PFSK-1 (cell line): ENCODE measurements around the gene FAAP20.

Source experiments
- FOXP2 ChIP-seq: optimal IDR thresholded peaks from 2 replicates; pipeline ENCODE3; 2011; ENCODE audit warnings: borderline replicate concordance, control low read depth, inconsistent platforms; ENCODE audit not compliant: insufficient read depth; ENCODE audit errors: extremely low read length, extremely low read depth
- POLR2AphosphoS5 ChIP-seq: IDR thresholded peaks from 2 replicates; pipeline ENCODE4 v1.6.1; 2012; ENCODE audit warnings: low read depth, mild to moderate bottlenecking, control low read depth, low read length, moderate library complexity
- REST ChIP-seq, 2 experiments: IDR thresholded peaks; 2 replicates each; pipeline versions ENCODE4 v1.6.1 to v1.8.0; 2011 to 2012; ENCODE audit warnings: low read depth in 2 of 2, low read length in 2 of 2, control low read depth in 1 of 2, inconsistent platforms in 1 of 2, mild to moderate bottlenecking in 1 of 2, moderate library complexity in 1 of 2; ENCODE audit not compliant: insufficient read depth in 1 of 2
- SIN3A ChIP-seq: IDR thresholded peaks from 2 replicates; pipeline ENCODE4 v1.6.1; 2012; ENCODE audit warnings: mild to moderate bottlenecking, low read length, moderate library complexity, borderline replicate concordance; ENCODE audit not compliant: insufficient read depth
- TAF1 ChIP-seq: IDR thresholded peaks from 2 replicates; pipeline ENCODE4 v1.6.1; 2012; ENCODE audit warnings: low read length, control low read depth, borderline replicate concordance; ENCODE audit not compliant: insufficient read depth

Gene FAAP20

DNA sequence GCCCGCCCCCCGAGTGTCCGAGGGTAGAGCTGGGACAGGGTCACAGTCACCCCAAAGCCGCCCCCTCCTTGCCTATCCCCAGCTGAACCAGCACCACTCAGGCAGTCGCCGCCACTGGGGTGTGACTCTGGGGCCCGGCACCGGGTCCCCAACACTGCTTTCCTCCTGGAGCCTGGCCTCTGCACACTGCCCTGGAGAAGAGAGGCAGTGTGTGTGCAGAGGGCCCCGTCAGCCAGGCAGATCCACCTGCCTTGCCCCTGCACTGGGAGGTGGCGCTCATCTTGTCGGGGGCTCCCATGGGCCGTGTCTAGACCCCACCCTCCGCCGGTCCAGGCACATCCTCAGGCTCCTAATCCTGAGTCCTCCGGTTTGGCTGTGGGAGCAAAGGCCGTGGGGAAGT lies 15.7 kb downstream of the FAAP20 start:
- TF ChIP-seq SIN3A (no peak), POLR2AphosphoS5 (no peak), FOXP2 (no peak), REST (IDR thresholded peaks at IDR 0.05; ENCODE audit: insufficient read depth in 1 of 2, low read depth in 2 of 2, low read length in 2 of 2) (no peak), TAF1 (no peak)

DNA sequence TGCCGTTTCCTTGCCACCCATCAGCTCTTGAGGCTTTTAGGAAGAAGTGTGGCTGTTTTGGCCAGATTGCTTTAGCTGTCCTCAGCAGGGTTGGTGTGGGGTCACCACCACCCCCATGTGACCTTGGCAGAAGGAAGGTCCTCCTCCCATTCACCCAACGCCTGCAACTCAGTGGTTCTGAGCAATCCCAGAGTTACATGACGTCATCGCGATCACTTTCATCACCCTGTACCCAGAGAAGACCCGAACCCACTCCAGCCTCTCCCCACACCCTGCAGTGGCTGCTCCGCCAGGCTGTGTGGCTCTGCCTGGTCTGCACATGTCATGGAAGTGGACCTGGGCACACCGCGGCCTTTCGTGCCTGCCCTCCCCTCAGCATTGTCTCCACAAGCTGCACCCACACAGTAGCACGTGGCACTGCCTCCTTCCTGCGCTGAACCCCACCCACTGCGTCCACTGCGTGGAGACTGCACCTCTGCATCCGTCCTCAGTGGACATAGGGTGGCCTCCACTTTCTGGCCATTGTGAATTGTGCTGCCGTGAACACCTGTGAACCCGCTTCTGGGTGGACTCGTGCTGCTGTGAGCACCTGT lies 16.5 kb downstream of the FAAP20 start:
- TF ChIP-seq POLR2AphosphoS5 (no peak), REST (IDR thresholded peaks at IDR 0.05; ENCODE audit: insufficient read depth in 1 of 2, low read depth in 2 of 2, low read length in 2 of 2) (no peak), SIN3A (no peak), FOXP2 (no peak)

- no peak for TF ChIP-seq SIN3A
Observed at GRCh38 chr1:2177541-2177940, 17.0 kb downstream of the FAAP20 start.

GRCh38 chr1:2176615-2177014 lies 18.0 kb downstream of the FAAP20 start:
- no peak for TF ChIP-seq REST (IDR thresholded peaks at IDR 0.05; ENCODE audit: insufficient read depth in 1 of 2, low read depth in 2 of 2, low read length in 2 of 2)
- TF ChIP-seq TAF1, result no peak
- TF ChIP-seq POLR2AphosphoS5, result no peak
- no peak for TF ChIP-seq SIN3A
- no peak for TF ChIP-seq FOXP2

DNA sequence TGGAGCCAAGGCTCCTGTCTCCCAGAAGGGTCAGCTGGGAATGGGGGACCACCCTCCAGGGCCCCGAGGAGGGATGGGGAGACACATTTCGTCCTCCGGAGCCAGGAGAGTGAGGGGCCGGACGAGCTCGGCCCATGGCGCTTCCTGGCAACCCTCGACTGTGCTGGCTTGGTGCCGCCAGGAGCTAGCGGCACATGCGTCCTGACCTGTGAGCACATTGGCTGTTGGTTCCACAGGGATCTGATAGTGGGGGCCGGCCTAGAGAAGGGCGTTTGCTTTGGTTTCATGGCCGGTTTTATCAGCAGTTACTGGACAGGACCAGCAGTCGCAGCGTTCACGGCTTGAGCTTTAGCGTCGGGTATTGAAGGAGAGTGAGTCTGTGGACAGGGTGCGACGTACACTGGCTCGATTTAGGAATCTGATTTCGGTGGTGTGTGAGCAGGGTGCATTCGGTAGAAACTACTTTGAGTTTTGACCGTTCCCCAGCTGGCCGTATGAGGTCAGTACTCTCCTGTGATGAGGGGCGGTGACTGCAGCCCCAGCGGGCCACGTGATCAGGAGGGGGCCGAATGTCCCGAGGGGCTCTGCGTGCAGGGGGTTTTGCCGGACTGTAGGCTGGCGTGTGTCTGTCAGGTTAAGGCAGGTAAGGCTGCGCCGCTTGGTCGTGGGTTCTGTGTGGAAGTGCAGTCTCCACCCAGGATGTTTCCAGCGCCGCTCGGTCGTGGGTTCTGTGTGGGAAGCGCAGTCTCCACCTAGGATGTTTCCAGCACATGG lies 18.7 kb downstream of the FAAP20 start:
- TF ChIP-seq REST (IDR thresholded peaks at IDR 0.05; ENCODE audit: insufficient read depth in 1 of 2, low read depth in 2 of 2, low read length in 2 of 2) (no peak), TAF1 (no peak), FOXP2 (no peak), SIN3A (no peak), POLR2AphosphoS5 (no peak)
